Stimulated activated CD4-positive, alpha-beta T cell treated with anti-CD3 and anti-CD28 coated beads, Interleukin-1b, Interleukin-23, amount 100 ng/mL, for 48 hours (primary cell): ENCODE measurements around the gene AMT.
A peak's percentile ranks its signal among the peaks of the same experiment; 100 is the strongest.
"Not testable (repeated sequence)": the region's sequence is repeated elsewhere in the genome, so short reads cannot be mapped to it uniquely, and the experiment has no call there.

Experiments used
- DNase-seq: peaks from one replicate; pipeline ENCODE4 v3.0.0-alpha.2; 2020

AMT gene

DNA sequence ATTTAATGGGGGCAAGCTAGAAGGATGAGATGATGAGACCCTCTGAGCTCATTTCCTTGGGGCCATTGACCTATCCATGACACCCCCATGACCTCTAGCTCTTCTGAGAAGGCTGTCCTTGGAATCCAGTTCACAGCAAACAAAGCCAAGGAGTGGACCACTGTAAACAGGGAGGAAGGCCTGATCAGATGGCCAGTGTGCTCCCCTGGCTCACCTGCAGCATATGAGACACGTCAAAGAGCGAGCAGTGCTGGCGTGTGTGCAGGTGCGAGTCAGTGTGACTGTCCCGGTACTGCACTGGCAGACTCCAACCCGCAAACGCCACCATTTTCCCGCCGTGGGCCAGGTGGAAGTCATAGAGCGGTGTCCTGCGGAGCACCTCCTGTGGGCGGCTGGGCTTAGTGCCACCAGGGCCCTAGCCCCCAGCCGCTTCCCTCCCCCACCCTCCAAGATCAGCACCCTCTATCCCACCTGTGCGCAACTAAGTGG is 339 bp downstream of the AMT start:
- DNase-seq, result peak; percentile 19

DNA sequence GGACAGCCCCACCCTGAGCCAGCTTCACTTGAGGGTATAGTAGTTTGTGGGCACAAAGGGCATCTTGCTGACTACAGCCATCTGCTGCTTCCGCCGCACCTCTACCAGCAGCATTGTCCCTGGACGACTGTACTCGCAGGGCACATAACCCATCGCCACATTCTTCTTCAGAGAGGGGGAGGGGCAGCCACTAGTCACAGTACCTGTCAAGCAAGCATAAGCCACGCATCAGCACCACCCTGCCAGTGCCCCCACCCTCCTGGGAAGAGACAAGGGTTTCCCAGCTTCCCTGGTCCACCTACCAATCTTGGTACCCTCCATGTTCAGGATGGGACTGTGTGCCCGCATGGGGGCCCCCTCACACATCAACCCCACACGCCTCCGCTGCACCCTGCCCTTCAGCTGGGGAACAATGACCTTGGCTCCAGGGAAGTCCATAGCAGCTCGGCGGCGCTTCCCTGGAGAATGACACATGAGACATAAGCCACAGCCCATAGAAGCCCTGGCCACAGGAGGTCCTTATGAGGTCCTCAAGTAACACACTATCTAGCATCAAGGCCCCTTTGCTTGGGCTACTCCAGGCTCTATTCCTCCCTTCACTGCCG is 4.7 kb downstream of the AMT start:
- no peak for DNase-seq

GRCh38 chr3:49416867-49417266 is 5.4 kb downstream of the AMT start:
- no peak for DNase-seq

DNA sequence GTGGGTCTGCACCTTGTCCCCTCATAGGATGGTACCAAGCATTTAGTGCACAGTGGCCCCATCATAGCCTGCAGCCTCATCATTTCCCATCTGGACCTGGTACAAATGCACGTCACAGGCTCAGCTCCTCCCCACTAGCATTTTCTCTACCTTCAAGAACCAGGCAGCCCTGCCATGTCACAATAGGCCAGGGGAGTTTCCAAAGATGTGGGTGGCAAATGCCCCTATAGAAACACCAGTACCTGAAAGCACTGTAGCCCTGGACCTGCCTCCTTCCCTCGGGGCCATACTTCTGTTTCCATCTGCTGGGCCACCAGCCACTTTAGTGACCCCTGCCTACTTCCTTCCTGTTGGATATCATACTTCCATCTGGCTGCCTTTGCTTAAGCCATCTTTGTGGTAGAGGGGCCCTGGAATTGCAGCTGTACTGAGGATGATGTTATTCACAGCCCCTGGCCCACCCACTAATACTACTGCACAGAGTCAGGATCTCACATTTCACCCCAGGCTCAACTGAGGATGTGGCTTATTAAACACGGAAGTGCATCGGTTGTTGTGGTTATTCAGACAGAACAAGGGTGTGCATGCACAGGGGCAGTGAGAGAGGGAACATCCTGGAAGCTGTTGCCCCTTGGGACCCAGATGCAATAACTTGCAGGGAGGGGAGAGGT is 6.2 kb downstream of the AMT start:
- DNase-seq, result peak; percentile 73

DNA sequence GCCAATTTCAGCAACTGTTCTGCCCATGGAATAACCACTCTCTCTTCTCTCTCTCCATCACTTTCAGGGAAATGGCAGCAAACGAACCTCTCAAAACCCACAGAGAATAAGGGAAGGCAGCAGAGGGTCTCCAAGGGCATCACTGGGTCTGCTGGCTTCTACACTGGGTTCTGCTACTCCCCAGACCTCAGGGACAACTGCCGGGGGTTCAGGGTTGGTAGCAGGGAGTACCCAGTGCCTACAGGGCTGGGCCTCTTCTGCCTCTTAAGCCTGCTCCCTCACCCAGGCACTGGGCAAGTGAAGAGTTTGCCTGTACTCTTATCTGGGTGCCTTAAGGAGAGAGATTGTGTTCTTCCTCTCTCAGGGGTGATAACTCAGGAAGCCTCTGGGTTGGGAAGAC is 7.5 kb downstream of the AMT start:
- DNase-seq, result no peak

DNA sequence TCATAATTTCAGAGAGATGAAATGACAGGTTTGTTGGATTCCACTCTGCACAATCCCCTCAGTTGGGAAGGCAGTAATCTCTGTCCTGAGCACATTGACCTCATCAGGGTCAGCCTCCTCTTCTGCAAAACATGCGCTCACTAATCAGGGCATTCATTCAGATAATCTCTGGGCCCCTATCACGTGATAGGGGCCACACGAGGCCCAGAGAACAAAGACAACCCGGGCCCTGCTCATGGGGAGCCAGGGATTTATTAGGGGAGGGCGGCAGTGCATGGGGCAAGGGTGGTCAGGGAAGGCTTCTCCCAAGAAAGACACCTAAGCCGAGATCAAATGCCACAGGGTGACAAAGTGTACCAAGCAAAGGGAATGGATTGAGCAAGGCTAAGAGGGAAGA is 8.9 kb downstream of the AMT start:
- no peak for DNase-seq

- DNase-seq, result no peak
These were observed 9.5 kb downstream of the AMT start for GRCh38 chr3:49412632-49413337.

DNA sequence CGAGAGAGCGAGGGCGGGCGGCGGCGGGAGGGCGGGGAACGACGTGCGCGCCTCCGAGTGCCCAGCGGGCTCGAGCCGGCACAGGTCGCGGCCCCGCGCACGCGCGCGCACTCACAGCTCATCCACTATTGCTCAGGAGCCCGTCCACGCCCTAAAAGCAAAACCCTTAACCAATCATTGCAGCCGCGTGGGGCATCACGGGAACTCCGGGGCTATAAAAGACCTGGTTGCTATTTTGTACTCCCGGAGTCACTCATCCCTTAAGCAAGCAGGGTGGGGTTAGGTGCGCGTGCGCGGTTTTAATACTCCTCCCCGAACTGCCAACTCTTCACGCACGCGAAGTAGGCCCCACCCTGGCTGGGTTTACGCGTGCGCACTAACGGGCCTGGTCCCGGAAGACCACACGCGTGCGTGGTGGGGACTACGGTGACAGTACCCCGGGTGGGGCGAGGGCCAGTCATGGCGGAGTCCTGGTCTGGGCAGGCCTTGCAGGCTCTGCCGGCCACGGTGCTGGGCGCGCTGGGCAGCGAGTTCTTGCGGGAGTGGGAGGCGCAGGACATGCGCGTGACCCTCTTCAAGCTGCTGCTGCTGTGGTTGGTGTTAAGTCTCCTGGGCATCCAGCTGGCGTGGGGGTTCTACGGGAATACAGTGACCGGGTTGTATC is 10.2 kb downstream of the AMT start, which contains the start of the genes RHOA and TCTA:
Gene RHOA, minus strand, starts transcription at position 9 of the 664 bp plus-strand sequence. CDS start 36,387 bp downstream, outside the sequence.
Gene TCTA, plus strand, starts transcription at position 456 of the 664 bp plus-strand sequence. Its CDS starts 4 bp downstream, at position 460.
- DNase-seq, result peak; percentile 99

DNA sequence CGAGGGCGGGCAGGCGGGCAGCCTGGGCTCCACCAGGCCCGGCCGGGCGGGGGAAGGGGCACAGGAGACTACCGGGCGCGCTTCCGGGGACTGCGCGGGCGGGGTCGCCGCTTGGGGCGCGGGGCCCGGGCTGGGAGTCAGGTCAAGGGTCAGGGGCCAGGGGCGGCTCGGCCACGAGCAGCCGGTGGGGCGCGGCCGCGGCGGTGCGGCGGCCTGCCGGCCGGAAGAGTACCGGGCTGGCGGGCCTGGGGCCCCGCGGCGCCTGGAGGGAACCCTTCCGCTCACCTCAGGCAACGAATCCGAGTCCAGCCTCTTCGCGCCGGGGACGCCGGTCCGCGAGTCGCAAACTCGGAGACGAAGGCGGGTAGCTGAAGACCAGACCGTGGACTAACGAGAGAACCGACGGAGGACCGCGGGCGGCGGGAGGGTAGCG is 10.7 kb downstream of the AMT start:
- peak; percentile 54 for DNase-seq

DNA sequence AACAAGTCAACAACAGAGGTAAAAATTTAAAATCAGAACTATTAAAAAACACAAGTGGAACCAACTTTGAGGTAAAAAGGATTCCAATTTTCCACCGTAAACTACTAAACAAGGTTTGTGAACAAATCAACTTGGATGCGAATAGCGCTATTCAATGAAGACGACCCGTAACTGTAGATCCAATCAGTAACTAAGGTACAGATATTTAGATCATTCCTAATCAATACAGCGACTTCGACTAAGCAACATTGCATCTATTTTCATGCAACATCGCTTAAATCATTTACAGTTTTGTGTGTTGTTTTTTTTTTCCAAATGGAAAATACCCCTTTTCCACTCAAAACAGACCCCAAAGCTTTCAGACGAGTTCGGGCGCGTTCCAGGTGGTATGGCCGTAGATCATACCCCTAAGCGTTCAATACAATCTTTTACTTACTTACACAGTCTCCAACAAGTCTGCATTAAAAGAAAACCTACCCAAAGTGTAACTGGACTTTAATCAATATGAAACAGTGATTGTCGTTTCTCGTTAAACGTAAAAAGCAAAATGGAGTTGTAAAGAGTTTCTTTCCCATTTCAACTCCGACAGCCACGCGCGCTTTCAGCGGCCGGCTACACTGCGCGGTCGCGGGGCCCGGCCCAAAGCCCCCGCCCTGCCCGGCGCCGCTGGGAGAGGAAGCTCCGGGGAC is 11.3 kb downstream of the AMT start:
- no peak for DNase-seq

DNA sequence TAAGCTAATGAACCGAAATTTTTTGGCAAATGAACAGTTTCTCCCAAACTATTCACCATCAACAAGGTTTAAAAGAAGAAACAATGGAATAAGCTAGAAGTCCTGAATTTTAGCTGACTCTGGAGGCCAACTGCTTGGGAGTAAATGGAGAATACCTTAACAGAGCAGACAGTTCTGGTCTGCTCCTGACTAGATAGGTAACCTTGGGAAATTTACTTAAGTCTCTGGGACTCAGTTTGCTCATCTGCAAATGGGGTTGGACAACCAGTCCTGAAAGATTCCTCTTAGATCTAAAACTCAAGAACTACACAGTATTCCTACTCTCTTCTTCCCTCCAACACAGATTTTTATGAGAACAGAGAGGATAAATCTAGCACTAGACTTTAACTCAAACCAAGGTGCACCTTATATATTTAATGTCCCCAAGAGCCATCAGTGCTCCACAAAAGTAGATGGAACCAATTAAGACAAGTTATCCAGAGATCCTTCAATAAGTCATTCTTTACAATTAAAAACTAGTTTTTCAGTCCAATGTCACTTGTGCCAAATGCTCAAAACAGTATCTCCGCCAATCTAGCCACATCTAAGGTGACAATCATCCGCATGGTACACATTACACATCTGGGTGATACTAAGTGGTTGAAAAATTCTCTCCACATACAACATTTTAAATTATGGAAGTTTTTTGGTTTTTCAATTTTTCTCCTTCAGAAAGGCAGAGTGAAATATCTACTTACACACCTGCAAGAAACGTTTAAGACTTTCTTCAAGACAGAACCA is 12.0 kb downstream of the AMT start:
- no peak for DNase-seq

DNA sequence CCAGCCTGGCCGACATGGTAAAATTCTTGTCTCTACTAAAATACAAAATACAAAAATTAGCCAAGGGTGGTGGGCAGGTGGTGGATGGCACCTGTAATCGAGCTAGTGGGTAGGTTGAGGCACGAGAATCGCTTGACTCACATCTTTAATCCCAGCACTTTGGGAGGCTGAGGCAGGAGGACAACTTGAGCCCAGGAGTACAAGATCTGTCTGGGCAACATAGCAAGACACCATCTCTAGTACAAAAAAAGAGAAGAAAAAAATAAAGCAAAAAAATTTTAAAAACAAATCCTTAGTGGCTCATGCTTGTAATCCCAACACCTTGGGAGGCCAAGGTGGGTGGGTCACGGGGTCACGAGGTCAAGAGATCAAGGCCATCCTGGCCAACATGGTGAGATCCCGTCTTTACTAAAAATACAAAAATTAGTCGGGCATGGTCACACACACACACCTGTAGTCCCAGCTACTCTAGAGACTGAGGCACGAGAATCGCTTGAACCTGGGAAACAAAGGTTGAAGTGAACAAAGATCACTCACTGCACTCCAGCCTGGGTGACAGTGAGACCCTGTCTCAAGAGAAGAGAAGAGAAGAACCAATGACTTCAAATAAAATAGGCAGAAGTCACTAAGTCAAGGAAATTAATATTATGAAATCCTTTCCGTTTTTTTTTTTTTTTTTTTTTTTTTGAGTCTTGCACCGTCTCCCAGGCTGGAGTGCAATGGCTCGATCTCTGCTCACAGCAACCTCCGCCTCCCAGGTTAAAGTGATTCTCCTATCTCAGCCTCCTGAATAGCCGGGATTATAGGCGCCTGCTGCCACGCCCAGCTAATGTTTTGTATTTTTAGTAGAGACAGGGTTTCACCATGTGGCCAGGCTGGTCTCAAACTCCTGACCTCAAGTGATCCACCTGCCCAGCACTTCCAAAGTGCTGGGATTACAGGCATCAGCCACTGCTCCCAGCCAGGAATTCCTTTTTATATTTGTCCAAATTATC is 15.4 kb downstream of the AMT start:
- DNase-seq, result no peak

DNA sequence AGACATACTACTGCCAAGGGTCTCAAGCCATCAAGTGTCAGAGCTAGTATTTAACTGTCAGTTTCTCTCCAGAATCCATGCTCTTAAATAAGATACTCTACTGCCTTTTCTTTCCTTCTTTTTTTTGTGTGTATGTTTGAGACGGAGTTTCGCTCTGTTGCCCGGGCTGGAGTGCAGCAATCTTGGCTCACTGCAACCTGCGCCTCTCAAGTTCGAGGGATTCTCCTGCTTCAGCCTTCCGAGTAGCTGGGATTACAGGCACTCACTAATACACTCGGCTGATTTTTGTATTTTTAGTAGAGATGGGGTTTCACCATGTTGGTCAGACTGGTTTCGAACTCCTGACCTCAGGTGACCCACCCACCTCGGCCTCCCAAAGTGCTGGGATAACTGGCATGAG is 16.7 kb downstream of the AMT start:
- not testable (repeated sequence) for DNase-seq

- DNase-seq, result no peak
These were observed 18.4 kb downstream of the AMT start for GRCh38 chr3:49403891-49404290.

GRCh38 chr3:49401766-49402165 is 20.5 kb downstream of the AMT start:
- DNase-seq, result no peak

DNA sequence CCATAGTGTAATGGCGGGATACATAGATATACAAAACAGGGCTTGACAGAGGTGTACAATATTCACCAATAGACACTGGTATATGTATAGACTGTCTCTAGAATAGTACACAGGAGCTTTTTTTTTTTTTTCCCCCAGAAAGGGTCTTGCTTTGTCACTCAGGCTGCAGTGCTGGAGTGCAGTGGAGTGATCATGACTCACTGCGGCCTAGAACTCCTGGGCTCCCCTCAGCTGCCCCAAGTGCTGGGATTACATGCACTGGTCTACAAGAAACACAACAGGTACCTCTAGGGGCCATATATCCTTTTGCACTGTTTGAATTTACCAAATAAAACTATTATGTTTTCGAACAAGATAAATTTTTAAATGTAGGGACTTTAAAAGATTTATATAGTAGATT is 22.8 kb downstream of the AMT start:
- DNase-seq, result no peak

- DNase-seq, result no peak
These were observed 24.8 kb downstream of the AMT start for GRCh38 chr3:49397470-49397869.

DNA sequence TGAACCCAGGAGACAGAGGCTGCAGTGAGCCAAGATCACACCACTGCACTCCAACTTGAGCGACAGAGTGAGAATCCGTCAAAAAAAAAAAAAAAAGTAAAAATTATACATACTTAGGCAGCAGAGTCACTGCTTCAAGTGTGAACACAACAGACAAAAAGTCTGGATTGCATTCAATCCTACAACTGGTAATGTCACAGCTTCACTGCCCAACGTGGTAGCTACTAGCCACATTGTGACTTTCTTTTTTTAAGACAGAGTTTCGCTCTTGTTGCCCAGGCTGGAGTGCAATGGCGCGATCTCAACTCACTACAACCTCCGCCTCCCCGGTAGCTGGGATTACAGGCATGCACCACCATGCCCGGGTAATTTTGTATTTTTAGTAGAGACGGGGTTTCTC is 31.0 kb downstream of the AMT start:
- not testable (repeated sequence) for DNase-seq

DNA sequence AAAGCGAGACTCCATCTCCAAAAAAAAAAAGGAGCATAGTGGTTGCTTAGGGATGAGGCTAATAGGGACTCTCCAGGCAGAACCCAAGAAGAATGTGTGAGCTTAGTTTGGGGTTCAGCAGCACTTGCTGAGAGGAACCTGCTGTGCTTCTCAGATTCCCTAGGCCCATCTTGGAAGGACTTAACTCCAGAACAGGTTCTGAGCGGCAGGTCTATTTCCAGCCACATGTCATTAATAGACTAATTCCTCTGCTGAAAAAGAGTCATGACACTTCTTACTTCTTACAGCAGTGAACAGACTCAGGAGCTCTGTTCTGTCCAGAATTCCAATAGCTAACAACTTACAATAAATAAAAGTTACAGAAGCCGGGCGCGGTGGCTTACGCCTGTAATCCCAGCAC is 33.0 kb downstream of the AMT start:
- no peak for DNase-seq

DNA sequence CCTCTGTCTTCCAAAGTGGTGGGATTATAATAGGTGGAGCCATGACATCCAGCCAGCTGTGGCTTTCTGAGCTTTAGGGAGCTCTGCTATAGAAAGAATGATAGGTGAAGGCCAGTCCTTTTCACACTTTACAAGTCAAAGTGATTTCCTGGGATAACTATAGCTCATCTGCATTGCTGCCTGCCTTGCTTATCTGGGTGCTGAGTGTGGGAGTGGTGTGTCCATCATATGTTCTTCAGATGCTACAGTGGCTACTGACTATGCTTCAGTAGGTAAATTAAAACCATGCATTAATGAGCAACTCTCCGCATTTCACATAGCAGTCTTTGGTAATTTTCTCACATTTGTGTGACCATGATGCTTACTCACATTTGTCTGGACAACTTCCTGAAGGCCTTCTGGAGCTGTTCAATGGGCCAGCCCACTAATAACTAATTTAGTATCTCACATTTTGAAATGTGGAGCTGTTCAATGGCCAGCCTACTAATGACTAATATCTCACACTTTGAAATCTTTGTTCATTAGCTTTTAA is 33.9 kb downstream of the AMT start:
- DNase-seq, result no peak
